Spleen (tissue), 7 donors: ENCODE measurements around the gene CFB.

Experiments used
- POLR2A ChIP-seq, 3 donors: fragments of 450-650 bp; IDR thresholded peaks; one replicate each; pipeline ENCODE4 v1.5.1; 2017; ENCODE audit warnings: antibody characterized with exemption in 3 of 3, mild to moderate bottlenecking in 1 of 3
- POLR2AphosphoS5 ChIP-seq, 3 donors: sonication (generic); formaldehyde crosslinking; IDR thresholded peaks; one replicate each; pipeline ENCODE4 v1.5.1; 2017; ENCODE audit warnings: antibody characterized with exemption in 3 of 3
- TF ChIP-seq, protein P1 (sequence below), 11 experiments: fragments of 200-600 bp in 7 of 11; fragments of 450-650 bp in 4 of 11; sonication (generic) in 4 of 11; IDR thresholded peaks in 8 of 11; conservative IDR thresholded peaks in 3 of 11; 1 replicate in 7 of 11; 2 replicates in 4 of 11; pipeline versions ENCODE4 v1.4.0 to v1.8.0; 2016 to 2021; ENCODE audit warnings: antibody characterized with exemption in 11 of 11, inconsistent platforms in 4 of 11, mild to moderate bottlenecking in 1 of 11
- donor health status: DM: no; HTN: no; CAD: no; lungs with moderate emphysema.
- donor health status: DM: no; HTN: no; CAD: no.
- donor health status: DM: no; HTN: no; CAD: no.

DNA sequence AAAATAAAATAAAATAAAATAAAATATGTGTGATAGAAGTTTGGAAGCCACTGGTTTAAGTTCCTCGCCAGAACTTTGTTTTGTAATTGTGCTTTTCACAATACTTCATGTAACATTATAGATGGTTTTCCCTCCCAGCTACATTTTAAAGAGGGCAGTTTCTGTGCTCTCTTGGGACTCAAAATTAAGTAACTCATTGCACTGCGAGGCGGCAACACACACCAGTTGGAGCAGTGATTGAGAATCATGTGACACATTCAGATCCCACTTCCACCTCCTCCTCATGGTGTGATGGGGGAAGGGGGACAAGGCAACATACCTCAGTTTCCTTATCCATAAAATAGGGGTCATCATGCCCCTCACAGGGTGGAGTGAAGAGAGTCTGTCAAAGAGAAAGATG is 10.9 kb upstream of the CFB start:
- TF ChIP-seq, protein P1, sequence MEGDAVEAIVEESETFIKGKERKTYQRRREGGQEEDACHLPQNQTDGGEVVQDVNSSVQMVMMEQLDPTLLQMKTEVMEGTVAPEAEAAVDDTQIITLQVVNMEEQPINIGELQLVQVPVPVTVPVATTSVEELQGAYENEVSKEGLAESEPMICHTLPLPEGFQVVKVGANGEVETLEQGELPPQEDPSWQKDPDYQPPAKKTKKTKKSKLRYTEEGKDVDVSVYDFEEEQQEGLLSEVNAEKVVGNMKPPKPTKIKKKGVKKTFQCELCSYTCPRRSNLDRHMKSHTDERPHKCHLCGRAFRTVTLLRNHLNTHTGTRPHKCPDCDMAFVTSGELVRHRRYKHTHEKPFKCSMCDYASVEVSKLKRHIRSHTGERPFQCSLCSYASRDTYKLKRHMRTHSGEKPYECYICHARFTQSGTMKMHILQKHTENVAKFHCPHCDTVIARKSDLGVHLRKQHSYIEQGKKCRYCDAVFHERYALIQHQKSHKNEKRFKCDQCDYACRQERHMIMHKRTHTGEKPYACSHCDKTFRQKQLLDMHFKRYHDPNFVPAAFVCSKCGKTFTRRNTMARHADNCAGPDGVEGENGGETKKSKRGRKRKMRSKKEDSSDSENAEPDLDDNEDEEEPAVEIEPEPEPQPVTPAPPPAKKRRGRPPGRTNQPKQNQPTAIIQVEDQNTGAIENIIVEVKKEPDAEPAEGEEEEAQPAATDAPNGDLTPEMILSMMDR (IDR thresholded peaks at IDR 0.05 in 8 of 11, conservative IDR thresholded peaks at IDR 0.05 in 3 of 11): no peak
- TF ChIP-seq POLR2AphosphoS5 (IDR thresholded peaks at IDR 0.05) (no peak), POLR2A (IDR thresholded peaks at IDR 0.05) (no peak)
